Measurements from ENCODE around the gene CHD9.

GRCh38 chr16:53092284-53092683, 37.5 kb downstream of the CHD9 start:
- TF ChIP-seq CTCF (IDR thresholded peaks at IDR 0.05): no peak
- TF ChIP-seq POLR2A (IDR thresholded peaks at IDR 0.05): no peak
